Effector memory CD4-positive, alpha-beta T cell (primary cell): ENCODE measurements around the gene RASA3.

Experiments used
- DNase-seq, 3 donors: peaks; one replicate each; pipeline ENCODE4 v3.0.0-alpha.2; 2020
- H3K27ac ChIP-seq: 2 replicates; pipeline ENCODE4 v1.7.0; 2013; ENCODE audit warnings: mild to moderate bottlenecking, low read length, moderate library complexity; ENCODE audit not compliant: insufficient read depth, poor library complexity, severe bottlenecking
- H3K27me3 ChIP-seq: replicated peaks from 2 replicates; pipeline ENCODE4 v1.7.0; 2013; ENCODE audit warnings: mild to moderate bottlenecking, low read length; ENCODE audit not compliant: insufficient read depth, control insufficient read depth, poor library complexity, severe bottlenecking
- H3K36me3 ChIP-seq: 2 replicates; pipeline ENCODE4 v1.7.0; 2013; ENCODE audit warnings: mild to moderate bottlenecking, low read length, moderate library complexity; ENCODE audit not compliant: control insufficient read depth, insufficient read depth
- H3K4me1 ChIP-seq: 2 replicates; pipeline ENCODE4 v1.7.0; 2013; ENCODE audit warnings: low read length, mild to moderate bottlenecking; ENCODE audit not compliant: control insufficient read depth, insufficient read depth, poor library complexity, severe bottlenecking
- H3K4me3 ChIP-seq: 2 replicates; pipeline ENCODE4 v1.7.0; 2013; ENCODE audit warnings: low read length, low read depth, mild to moderate bottlenecking; ENCODE audit not compliant: insufficient read depth, poor library complexity, severe bottlenecking
- H3K9me3 ChIP-seq: 2 replicates; pipeline ENCODE4 v1.7.0; 2013; ENCODE audit warnings: mild to moderate bottlenecking, low read length, moderate library complexity; ENCODE audit not compliant: control insufficient read depth

RASA3 gene

DNA sequence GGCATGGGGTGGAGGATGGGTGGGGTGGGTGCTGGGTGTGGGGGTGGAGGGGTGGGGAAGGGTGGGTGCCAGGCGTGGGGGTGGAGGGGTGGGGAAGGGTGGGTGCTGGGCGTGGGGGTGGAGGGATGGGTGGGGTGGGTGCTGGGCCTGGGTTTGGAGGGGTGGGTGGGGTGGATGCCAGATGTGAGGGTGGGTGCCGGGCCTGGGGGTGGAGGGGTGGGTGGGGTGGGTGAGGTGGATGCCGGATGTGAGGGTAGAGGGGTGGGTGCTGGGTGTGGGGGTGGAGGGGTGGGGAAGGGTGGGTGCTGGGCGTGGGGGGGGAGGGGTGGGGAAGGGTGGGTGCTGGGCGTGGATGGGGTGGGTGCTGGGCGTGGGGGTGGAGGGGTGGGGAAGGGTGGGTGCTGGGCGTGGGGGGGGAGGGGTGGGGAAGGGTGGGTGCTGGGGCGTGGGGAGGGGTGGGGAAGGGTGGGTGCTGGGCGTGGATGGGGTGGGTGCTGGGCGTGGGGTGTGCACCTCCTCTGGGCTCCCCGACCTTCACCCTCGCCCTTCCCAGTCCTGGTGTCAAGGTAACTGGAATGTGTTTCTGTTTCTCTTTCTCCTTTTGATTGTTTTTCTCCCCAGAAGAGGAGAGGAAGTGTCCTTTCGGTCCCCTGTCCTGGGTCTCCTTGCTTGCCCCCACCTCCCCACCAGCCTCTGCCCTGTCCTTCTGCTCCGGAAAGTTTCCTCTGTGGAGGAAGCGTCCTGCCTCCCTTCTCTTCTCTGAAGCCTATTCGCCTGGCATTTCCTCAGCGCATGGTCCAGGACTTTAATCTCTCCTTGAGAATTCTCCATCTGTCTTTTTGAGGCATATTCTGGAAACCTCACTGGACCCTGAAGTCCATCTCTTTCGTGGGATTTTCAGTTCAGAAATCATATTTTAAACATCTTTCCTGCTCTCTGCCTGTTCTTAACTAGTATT, 23.8 kb upstream of the RASA3 start:
- H3K27me3 ChIP-seq, result no peaks in the 10 kb centered on the region
- no peaks in the 10 kb centered on the region for H3K9me3 ChIP-seq
- H3K4me3 ChIP-seq, result no peak overlapping the region
- no peak for DNase-seq
- peaks cover 45% of the 10 kb centered on the region for H3K4me1 ChIP-seq
- peak overlapping the region; percentile 62 for H3K27ac ChIP-seq
- no peaks in the 10 kb centered on the region for H3K36me3 ChIP-seq

DNA sequence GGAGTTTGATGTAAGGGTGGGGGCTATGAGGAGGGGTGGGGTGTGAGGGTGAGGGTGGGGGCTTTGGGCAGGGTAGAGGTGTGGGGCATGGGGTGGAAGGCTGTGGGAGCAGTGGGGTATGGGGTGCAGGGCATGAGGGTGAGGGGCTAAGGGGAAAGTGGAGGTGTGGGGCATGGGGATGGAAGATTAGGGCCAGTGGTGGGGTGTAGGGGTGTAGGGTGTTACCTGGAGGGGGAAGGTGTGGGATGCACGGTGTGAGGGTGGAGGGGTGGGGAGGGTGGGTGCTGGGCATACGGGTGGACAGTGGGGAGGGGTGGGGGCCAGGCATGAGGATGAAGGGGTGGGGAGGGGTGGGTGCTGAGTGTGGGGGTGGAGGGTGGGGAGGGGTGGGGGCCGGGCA, 22.9 kb upstream of the RASA3 start:
- no peaks in the 10 kb centered on the region for H3K36me3 ChIP-seq
- H3K27me3 ChIP-seq, result no peaks in the 10 kb centered on the region
- peak overlapping the region; percentile 11 for H3K27ac ChIP-seq
- no peak overlapping the region for H3K4me3 ChIP-seq
- no peak for DNase-seq
- peaks cover 50% of the 10 kb centered on the region for H3K4me1 ChIP-seq
- no peaks in the 10 kb centered on the region for H3K9me3 ChIP-seq

DNA sequence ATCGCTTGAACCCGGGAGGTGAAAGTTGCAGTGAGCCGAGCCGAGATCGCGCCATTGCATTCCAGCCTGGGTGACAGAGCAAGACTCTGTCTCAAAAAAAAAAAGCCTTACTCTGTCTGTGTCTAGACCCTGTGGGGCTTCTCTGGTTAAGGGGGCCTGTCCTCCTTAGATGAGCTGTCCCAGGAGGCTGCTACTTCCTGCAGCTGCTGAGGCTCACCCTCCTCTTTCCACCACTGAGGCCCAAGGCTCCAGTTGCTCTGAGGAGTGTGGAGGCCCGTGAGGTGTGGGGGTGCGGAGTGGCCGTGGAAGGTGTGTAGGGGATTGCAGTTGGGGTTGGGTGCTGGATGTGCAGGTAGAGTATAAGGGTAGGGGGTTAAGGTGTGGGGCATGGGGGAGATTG, 22.1 kb upstream of the RASA3 start:
- Histone ChIP-seq H3K4me1 (peaks cover 58% of the 10 kb centered on the region), H3K9me3 (no peaks in the 10 kb centered on the region), H3K36me3 (no peaks in the 10 kb centered on the region), H3K27me3 (no peaks in the 10 kb centered on the region), H3K27ac (peak overlapping the region; percentile 36), H3K4me3 (no peak overlapping the region)
- DNase-seq, result no peak

DNA sequence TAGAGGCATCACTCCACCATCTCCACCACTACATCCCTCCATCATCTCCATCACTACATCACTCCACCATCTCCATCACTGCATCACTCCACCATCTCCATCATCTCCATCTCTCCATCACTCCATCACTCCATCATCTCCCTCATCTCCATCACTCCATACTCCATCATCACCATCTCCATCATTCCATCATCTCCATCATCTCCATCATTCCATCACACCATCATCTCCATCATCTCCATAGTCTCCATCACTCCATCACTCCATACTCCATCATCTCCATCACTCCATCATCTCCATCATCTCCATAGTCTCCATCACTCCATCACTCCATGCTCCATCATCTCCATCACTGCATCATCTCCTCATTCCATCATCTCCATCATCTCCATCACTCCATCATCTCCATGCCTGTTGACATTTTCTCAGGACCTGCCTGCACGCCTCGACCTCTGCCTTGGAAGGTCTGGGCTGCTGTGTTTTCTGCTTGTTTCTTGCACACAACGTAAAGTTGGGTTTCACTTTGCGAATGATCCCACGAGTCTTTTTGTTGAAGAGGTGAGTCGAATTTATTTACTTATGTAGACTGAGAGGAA, 21.2 kb upstream of the RASA3 start:
- no peaks in the 10 kb centered on the region for H3K27me3 ChIP-seq
- H3K4me3 ChIP-seq, result no peak overlapping the region
- H3K4me1 ChIP-seq, result peaks cover 64% of the 10 kb centered on the region
- H3K36me3 ChIP-seq, result no peaks in the 10 kb centered on the region
- no peak for DNase-seq
- no peaks in the 10 kb centered on the region for H3K9me3 ChIP-seq
- H3K27ac ChIP-seq, result no peak overlapping the region

DNA sequence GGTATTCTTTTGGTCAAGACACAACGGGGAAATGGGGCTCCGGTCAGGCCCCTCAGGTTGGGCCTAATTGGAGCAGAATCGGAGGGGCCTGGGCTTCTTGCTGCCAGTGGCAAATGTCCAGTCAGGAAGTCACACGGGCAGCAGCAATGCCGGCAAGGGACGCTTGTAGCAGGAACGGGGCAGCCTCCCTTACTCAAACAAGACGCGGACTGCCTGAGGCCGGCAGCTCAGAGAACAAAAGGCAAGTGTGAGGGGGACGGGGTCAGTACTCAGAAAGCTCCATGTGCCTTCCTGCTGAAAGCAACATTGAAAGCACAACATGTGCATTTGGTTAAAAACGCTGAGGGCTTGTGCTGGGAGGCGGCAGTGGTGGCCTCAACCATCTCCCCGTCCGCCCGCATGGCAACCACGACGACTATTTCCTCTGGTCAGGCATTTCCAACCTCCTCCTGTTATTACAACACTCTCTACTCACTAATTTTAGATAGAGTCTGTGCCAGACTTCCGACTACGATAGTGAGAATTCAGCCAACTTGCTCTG, 20.5 kb upstream of the RASA3 start:
- no peaks in the 10 kb centered on the region for H3K36me3 ChIP-seq
- H3K4me3 ChIP-seq, result no peak overlapping the region
- H3K4me1 ChIP-seq, result peaks cover 61% of the 10 kb centered on the region
- no peak overlapping the region for H3K27ac ChIP-seq
- no peak for DNase-seq
- H3K27me3 ChIP-seq, result no peaks in the 10 kb centered on the region
- H3K9me3 ChIP-seq, result no peaks in the 10 kb centered on the region

DNA sequence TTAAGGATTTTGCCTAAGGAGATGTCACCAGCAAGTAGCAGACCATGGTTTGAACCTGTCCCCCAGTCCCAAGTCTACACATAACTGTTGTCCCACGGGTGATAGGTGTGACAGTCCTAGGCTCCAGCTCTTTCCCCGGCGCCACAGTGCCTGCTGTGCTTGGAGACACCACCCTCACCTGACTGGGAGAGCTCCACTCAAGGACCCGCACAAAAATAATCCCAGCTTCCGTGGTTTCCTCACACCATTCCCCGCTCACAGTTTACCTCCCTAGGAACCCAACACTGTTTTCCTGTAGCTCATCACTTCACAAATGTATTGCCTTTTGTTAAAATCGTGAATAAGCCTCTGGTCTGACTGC, 19.8 kb upstream of the RASA3 start:
- peak overlapping the region; percentile 22 for H3K27ac ChIP-seq
- H3K4me1 ChIP-seq, result peaks cover 61% of the 10 kb centered on the region
- no peaks in the 10 kb centered on the region for H3K36me3 ChIP-seq
- H3K4me3 ChIP-seq, result no peak overlapping the region
- no peaks in the 10 kb centered on the region for H3K27me3 ChIP-seq
- H3K9me3 ChIP-seq, result no peaks in the 10 kb centered on the region
- no peak for DNase-seq

DNA sequence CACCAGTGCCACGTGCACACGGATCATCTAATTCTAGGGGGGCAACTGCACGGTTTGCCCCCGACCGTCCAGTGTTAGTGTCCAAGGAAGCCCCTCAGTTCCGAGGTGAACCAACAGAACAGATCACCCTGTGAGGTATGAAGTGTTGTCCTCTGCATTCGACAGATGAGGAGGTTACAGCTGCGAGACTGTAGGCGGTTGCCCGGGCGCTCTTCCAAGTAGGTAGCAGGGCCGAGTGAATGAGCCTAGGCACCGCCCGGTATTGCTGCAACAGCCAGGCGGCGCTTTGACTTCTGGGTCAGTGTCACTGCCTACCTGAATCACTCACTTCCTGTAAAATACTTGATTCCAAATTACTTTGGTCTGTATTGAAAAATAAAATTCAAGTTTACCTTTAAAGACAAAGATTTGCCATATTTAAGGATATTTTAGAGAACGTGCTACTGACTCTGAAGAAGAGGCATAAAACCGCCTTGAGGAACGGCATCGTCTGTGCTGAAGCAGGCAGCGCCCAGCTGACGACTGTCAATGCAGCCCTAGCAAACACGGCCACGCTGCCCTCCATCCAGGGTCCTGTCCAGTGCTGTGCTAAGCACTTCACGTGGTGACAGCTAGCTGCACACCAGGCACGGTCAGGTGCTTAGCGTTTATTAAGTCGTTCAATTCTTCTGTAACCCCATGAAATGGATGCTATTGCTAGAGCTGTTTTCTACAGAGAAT, 19.3 kb upstream of the RASA3 start:
- no peaks in the 10 kb centered on the region for H3K9me3 ChIP-seq
- H3K4me1 ChIP-seq, result peaks cover 61% of the 10 kb centered on the region
- H3K4me3 ChIP-seq, result no peak overlapping the region
- H3K36me3 ChIP-seq, result no peaks in the 10 kb centered on the region
- peak in 1 of 3 donors; percentile 43 for DNase-seq
- H3K27me3 ChIP-seq, result no peaks in the 10 kb centered on the region
- H3K27ac ChIP-seq, result peak overlapping the region; percentile 88

DNA sequence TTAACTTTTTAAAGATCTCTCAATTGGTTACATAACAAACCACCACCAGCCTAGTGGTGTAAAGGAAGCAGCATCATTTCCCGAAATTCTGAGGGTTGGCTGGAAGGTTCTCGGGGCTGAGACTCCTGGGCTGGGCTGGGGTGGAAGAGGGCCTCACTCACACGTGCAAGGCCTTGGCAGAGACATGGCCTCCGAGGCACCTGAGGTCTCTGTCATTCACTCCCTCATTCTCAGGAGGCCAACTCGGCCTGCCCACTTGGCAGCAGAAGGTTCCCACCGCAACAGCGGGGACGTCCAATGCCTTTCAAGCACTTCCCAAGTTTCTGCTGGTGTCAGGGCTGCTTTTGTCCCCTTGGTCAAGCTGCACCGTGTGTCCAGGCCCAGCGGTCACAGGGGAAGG, 18.6 kb upstream of the RASA3 start:
- Histone ChIP-seq H3K4me3 (no peak overlapping the region), H3K27me3 (no peaks in the 10 kb centered on the region), H3K27ac (peak overlapping the region; percentile 88), H3K4me1 (peaks cover 63% of the 10 kb centered on the region), H3K36me3 (no peaks in the 10 kb centered on the region), H3K9me3 (no peaks in the 10 kb centered on the region)
- no peak for DNase-seq

DNA sequence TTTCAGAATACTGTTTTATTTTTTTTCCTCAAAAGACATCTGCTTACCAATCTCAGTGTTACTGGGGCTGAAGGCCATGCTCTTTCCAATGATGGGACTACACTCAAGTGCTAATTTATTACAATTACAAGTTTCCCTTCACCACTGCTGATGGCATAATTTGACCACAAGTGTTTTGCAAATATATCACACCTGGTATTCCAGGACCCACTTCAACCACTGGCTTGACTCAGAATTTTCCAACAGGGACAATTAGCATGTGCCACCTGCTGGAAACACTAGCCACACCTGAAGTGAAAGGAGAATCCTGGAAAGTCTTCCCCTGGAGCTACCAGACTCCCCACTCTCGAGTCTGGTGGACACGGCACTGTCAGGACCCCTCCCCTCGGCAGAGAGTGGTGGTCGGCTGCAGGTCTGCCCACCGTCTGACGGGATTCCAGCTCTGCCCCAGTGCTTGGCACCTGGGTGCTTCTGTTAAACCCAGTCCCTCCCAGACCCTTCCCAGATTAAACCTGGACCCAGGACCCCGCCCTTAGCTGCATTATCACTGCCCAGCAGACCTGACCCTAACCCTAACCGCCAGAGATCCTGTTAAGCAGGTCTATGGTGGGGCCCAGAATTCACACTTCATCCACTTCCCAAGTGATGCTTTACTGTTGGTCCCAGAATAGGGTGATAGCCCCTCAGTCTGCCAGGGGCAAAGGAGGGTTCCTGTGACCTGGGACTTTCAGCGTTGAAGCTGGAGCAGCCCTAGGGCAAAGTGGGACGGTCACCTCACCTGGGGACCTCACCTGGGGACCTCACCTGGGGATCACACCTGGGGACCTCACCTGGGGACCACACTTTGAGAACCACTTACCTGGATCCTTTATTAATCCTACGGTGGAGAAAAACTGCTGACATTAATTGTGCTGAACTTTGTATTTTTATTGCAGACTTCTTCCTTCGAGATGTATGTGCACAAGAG, 17.6 kb upstream of the RASA3 start:
- no peaks in the 10 kb centered on the region for H3K36me3 ChIP-seq
- no peaks in the 10 kb centered on the region for H3K9me3 ChIP-seq
- peaks cover 73% of the 10 kb centered on the region for H3K4me1 ChIP-seq
- no peaks in the 10 kb centered on the region for H3K27me3 ChIP-seq
- H3K27ac ChIP-seq, result peak overlapping the region; percentile 88
- DNase-seq, result no peak
- peak overlapping the region; percentile 21 for H3K4me3 ChIP-seq
